Measurements from ENCODE around the gene FAT1. TPM values are rescaled to one million over a fixed set of nuclear protein-coding genes. Genes with fewer than 3 reads are reported as not detected.

The FAT1 gene
- total RNA-seq, 1 donor from 2014 or later = 344 TPM

DNA sequence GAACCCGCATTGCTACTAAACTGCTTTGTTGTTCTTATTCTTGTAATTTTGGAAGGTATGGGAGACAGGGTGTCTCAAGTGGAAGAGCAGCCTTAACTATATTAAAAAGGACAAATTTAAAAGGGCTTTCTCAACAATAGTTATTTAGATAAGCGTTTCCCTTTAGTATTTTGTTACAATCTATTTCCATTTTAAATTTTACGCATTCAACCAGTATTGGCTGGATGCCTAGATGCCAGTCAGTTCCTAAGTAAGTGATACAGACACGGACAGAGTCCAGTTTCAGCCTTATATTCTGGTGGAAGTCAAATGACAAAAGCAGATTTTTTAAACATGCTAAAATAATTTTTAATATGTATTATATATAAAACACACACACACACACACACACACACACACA is 28.3 kb downstream of the FAT1 start:
- peaks cover 2% of the 10 kb centered on the region for H3K36me3 ChIP-seq (ENCODE audit: control insufficient read depth, insufficient read depth, low read length)
- no peak for DNase-seq (ENCODE audit: low read depth)
- no peaks in the 10 kb centered on the region for H3K27me3 ChIP-seq (ENCODE audit: control insufficient read depth, insufficient read depth, low read length)
- TF ChIP-seq CTCF (IDR thresholded peaks at IDR 0.05; ENCODE audit: insufficient read depth, low read length, poor library complexity, severe bottlenecking) = no peak
- H3K4me3 ChIP-seq (ENCODE audit: low read depth, low read length) = no peak overlapping the region

DNA sequence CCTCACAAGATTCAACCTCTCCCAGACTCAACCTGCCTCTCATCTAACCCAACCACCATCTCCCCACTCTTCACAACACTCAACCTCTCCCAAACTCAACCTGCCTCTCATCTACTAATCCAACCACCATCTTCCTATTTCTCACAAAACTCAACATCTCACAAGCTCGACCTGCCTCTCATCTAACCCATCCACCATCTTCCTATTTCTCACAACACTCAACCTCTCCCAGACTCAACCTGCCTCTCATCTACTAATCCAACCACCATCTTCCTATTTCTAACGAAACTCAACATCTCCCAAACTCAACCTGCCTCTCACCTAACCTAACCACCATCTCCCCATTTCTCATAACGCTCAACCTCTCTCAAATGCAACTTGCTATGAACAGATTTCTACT is 29.8 kb downstream of the FAT1 start:
- Histone ChIP-seq H3K27me3 (ENCODE audit: control insufficient read depth, insufficient read depth, low read length) (no peaks in the 10 kb centered on the region), H3K36me3 (ENCODE audit: control insufficient read depth, insufficient read depth, low read length) (peaks cover 1% of the 10 kb centered on the region), H3K4me3 (ENCODE audit: low read depth, low read length) (no peak overlapping the region)
- DNase-seq (ENCODE audit: low read depth) = no peak
- TF ChIP-seq CTCF (IDR thresholded peaks at IDR 0.05; ENCODE audit: insufficient read depth, low read length, poor library complexity, severe bottlenecking) = no peak

DNA sequence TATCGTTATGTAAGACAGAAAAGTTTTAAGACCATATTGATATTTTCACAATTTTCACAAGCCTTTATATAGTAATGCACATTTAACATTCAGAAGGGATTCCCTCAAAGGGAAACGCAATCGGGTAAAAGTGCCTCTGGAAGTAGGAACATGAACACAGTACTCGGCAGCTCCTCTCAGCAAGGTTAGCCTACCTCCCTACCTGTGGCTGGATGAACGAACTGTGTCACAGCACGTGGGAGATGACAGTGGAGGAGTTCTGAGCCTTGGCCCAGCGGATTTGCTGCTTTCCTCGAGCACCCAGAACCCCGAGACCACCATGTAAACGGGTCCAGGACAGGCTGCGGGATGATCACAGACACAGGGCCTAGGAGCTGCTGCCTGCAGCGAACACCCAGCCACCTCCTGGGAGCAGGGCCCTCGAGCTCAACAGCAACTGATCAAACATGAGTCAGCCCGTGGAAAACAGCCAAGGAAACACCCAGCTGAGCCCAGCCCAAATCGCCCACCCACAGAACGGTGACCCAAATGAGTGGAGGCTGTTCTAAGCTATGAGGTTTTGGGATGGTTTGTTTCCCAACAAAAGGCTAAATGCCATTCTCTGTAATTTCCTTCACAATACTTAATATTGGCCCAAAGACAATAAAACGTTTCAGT is 30.4 kb downstream of the FAT1 start:
- Histone ChIP-seq H3K36me3 (ENCODE audit: control insufficient read depth, insufficient read depth, low read length) (no peaks in the 10 kb centered on the region), H3K27me3 (ENCODE audit: control insufficient read depth, insufficient read depth, low read length) (no peaks in the 10 kb centered on the region), H3K4me3 (ENCODE audit: low read depth, low read length) (no peak overlapping the region)
- DNase-seq (ENCODE audit: low read depth) = no peak
- TF ChIP-seq CTCF (IDR thresholded peaks at IDR 0.05; ENCODE audit: insufficient read depth, low read length, poor library complexity, severe bottlenecking) = no peak

GRCh38 chr4:186691396-186691795 is 32.3 kb downstream of the FAT1 start:
- H3K27me3 ChIP-seq (ENCODE audit: control insufficient read depth, insufficient read depth, low read length) = no peaks in the 10 kb centered on the region
- H3K36me3 ChIP-seq (ENCODE audit: control insufficient read depth, insufficient read depth, low read length) = no peaks in the 10 kb centered on the region
- H3K4me3 ChIP-seq (ENCODE audit: low read depth, low read length) = no peak overlapping the region
- no peak for DNase-seq (ENCODE audit: low read depth)
- no peak for TF ChIP-seq CTCF (IDR thresholded peaks at IDR 0.05; ENCODE audit: insufficient read depth, low read length, poor library complexity, severe bottlenecking)

- Histone ChIP-seq H3K36me3 (ENCODE audit: control insufficient read depth, insufficient read depth, low read length) (no peaks in the 10 kb centered on the region), H3K4me3 (ENCODE audit: low read depth, low read length) (no peak overlapping the region), H3K27me3 (ENCODE audit: control insufficient read depth, insufficient read depth, low read length) (no peaks in the 10 kb centered on the region)
- no peak for DNase-seq (ENCODE audit: low read depth)
- TF ChIP-seq CTCF (IDR thresholded peaks at IDR 0.05; ENCODE audit: insufficient read depth, low read length, poor library complexity, severe bottlenecking) = no peak
Observed at GRCh38 chr4:186689476-186689875, 34.2 kb downstream of the FAT1 start.

Measured in kidney epithelial cell (primary cell).